NCI-H526 treated with DMSO at 0.1 percent for 48 hours (cell line): ENCODE measurements around the gene BHMT2.
A peak's percentile ranks its signal among the peaks of the same experiment; 100 is the strongest.

Experiments
- DNase-seq: peaks from one replicate; lab custom pipeline; 2025; lab: John Stamatoyannopoulos, UW

BHMT2 gene

DNA sequence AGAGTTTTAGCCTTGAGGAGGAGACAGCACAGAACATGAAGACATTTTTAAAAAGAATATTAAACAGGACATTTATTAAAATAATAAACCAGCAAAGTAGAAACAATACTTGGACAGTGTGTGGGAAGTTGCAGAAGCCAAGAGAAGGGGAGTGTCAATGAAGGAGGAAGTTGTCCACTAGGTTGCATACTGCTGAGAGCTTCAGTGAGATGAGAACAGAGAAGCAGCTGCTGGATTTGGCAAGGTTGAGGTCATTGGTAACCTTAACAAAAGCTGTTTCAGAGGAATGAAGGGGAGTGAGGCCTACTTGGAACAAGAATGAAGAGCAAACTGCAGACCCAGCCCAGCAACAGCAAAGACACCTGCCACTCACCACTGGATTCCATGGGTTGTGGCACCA lies 53.4 kb downstream of the BHMT2 start:
- DNase-seq: no peak

DNA sequence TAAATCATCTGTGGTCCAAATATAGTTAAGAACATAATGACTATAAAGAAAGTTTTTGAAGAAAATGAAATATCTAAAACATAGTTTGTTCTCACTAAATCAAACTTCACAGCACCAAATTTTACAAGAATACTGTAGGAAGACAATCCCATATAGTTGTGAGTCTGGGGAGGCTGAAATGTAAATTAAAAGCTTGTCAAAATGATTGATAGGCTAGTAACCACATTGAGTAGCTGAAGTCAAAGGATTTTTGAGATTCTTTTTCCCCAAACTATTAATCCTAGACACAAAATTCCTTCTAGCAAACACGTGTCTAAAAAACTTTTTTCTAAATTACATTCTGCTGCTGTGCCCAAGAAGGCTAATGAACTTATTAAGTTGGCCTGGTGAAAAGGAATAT lies 55.0 kb downstream of the BHMT2 start:
- DNase-seq: no peak

DNA sequence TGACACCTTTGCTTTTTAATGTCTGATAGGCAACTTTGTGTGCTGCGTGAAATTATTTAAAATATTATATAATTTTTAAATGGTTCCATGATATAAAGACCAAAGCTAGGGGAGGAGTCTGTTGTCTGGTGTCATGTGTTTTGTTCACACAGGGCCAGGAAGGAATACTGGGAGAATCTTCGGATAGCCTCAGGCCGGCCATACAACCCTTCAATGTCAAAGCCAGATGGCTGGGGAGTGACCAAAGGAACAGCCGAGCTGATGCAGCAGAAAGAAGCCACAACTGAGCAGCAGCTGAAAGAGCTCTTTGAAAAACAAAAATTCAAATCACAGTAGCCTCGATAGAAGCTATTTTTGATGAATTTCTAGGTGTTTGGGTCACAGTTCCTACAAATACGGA lies 61.2 kb downstream of the BHMT2 start:
- DNase-seq: no peak

- DNase-seq: peak; percentile 29
These were observed 63.6 kb downstream of the BHMT2 start for GRCh38 chr5:79133121-79133656.

GRCh38 chr5:79133657-79134451 lies 64.3 kb downstream of the BHMT2 start:
- DNase-seq: peak; percentile 36

- DNase-seq: no peak
These were observed 66.4 kb downstream of the BHMT2 start for GRCh38 chr5:79135790-79136553.

GRCh38 chr5:79136618-79137017 lies 67.1 kb downstream of the BHMT2 start:
- no peak for DNase-seq
